Upper lobe of right lung (tissue), 1 donor: ENCODE measurements around the gene SNAPIN. TPM values are rescaled to one million over a fixed set of nuclear protein-coding genes. Genes with fewer than 3 reads are reported as not detected.

Experiments used
- ATAC-seq: fragments of 200-7000 bp; cut with Tn5 transposase; one replicate; pipeline ENCODE4 v1.9.1; 2020; ENCODE audit warnings: mild to moderate bottlenecking, moderate library complexity
- DNase-seq: peaks from one replicate; pipeline ENCODE4 v3.0.0-alpha.2; 2020
- H3K27ac ChIP-seq: fragments of 200-600 bp; one replicate; pipeline ENCODE4 v1.8.0; 2022
- H3K27me3 ChIP-seq: fragments of 200-600 bp; one replicate; pipeline ENCODE4 v1.8.0; 2022; ENCODE audit warnings: mild to moderate bottlenecking
- H3K36me3 ChIP-seq: fragments of 200-600 bp; one replicate; pipeline ENCODE4 v1.8.0; 2022
- H3K4me1 ChIP-seq: fragments of 200-600 bp; one replicate; pipeline ENCODE4 v1.8.0; 2022
- H3K4me3 ChIP-seq: fragments of 200-600 bp; one replicate; pipeline ENCODE4 v1.8.0; 2022; ENCODE audit warnings: mild to moderate bottlenecking
- H3K9me3 ChIP-seq: fragments of 200-600 bp; one replicate; pipeline ENCODE4 v1.8.0; 2022
- CTCF ChIP-seq: fragments of 200-600 bp; IDR thresholded peaks from one replicate; pipeline ENCODE4 v1.8.0; 2022; ENCODE audit warnings: antibody characterized with exemption
- intact Hi-C: fragments of 100-400 bp; cut with DNase I; formaldehyde crosslinking; loops from one replicate; pipeline ENCODE4 v1.11.0; 2022
- total RNA-seq: library from RNA; stranded (reverse); fragmentation: NEBNext Ultra II Directional; extraction: Animal tissue kit (Norgen Biotek cat#: 25700); gene quantifications from one replicate; pipeline ENCODE4 v1.2.1, GENCODE V29; 2021
- donor health status: DM: no; HTN: yes; CAD: no; lungs with severe emphysema.

Gene SNAPIN
- total RNA-seq, 1 donor from 2014 or later = 32.7 TPM

- TF ChIP-seq CTCF = no peak
- ATAC-seq (no peak), DNase-seq (no peak)
- no peaks in the 10 kb centered on the region for H3K27me3 ChIP-seq
- no peak overlapping the region for H3K27ac ChIP-seq
- intact Hi-C loops = no loop called here
- H3K9me3 ChIP-seq = no peaks in the 10 kb centered on the region
- H3K36me3 ChIP-seq = no peaks in the 10 kb centered on the region
- H3K4me1 ChIP-seq = peaks cover 26% of the 10 kb centered on the region
- peak overlapping the region; percentile 37 for H3K4me3 ChIP-seq
Observed at GRCh38 chr1:153614906-153615305, 43.6 kb upstream of the SNAPIN start.

- H3K4me1 ChIP-seq = peaks cover 21% of the 10 kb centered on the region
- TF ChIP-seq CTCF = no peak
- DNase-seq = no peak
- peak overlapping the region; percentile 37 for H3K4me3 ChIP-seq
- no peak for ATAC-seq
- H3K27me3 ChIP-seq = no peaks in the 10 kb centered on the region
- H3K36me3 ChIP-seq = no peaks in the 10 kb centered on the region
- H3K9me3 ChIP-seq = no peaks in the 10 kb centered on the region
- H3K27ac ChIP-seq = no peak overlapping the region
- intact Hi-C loops = no loop called here
Observed at GRCh38 chr1:153615406-153615805, 43.1 kb upstream of the SNAPIN start.

- Histone ChIP-seq H3K27me3 (no peaks in the 10 kb centered on the region), H3K9me3 (no peaks in the 10 kb centered on the region), H3K27ac (peak within 1 kb of the TSS; percentile 72), H3K4me1 (peaks cover 14% of the 10 kb centered on the region), H3K4me3 (peak within 1 kb of the TSS; percentile 37), H3K36me3 (no peaks in the 10 kb centered on the region)
- intact Hi-C loops = no loop called here
- peak; percentile 80 for ATAC-seq
- no peak for TF ChIP-seq CTCF
- DNase-seq = peak; percentile 92
Observed at GRCh38 chr1:153616144-153616916, 42.2 kb upstream of the SNAPIN start, which contains the start of gene S100A14. Gene S100A14 (minus strand): TSS chr1:153616325. CDS start chr1:153615858, 467 bp downstream.

GRCh38 chr1:153616917-153617311, 41.6 kb upstream of the SNAPIN start:
- TF ChIP-seq CTCF = no peak
- H3K36me3 ChIP-seq = no peaks in the 10 kb centered on the region
- intact Hi-C loops = no loop called here
- peak; percentile 79 for DNase-seq
- H3K4me3 ChIP-seq = no peak overlapping the region
- H3K4me1 ChIP-seq = peaks cover 12% of the 10 kb centered on the region
- no peaks in the 10 kb centered on the region for H3K9me3 ChIP-seq
- ATAC-seq = peak; percentile 55
- H3K27me3 ChIP-seq = no peaks in the 10 kb centered on the region
- H3K27ac ChIP-seq = peak overlapping the region; percentile 72

GRCh38 chr1:153617663-153618062, 40.8 kb upstream of the SNAPIN start:
- no peak for TF ChIP-seq CTCF
- Histone ChIP-seq H3K27ac (no peak overlapping the region), H3K4me3 (no peak overlapping the region), H3K36me3 (no peaks in the 10 kb centered on the region), H3K9me3 (no peaks in the 10 kb centered on the region), H3K4me1 (peaks cover 12% of the 10 kb centered on the region), H3K27me3 (no peaks in the 10 kb centered on the region)
- DNase-seq (no peak), ATAC-seq (no peak)
- intact Hi-C loops = no loop called here
